CD14-positive monocyte (primary cell): ENCODE results near the gene MEG3. TPM values are rescaled to one million over a fixed set of nuclear protein-coding genes. Genes with fewer than 3 reads are reported as not detected.

Experiments
- DNase-seq, 3 donors: peaks; one replicate each; pipeline ENCODE4 v3.0.0-alpha.2; 2011 to 2022
- H2AFZ ChIP-seq: 2 replicates; pipeline ENCODE4 v1.6.0; 2012; ENCODE audit warnings: mild to moderate bottlenecking, low read depth, low read length, inconsistent platforms; ENCODE audit not compliant: insufficient read depth, poor library complexity, severe bottlenecking
- H3K27ac ChIP-seq, 2 donors: 1 replicate in 1 of 2; 2 replicates in 1 of 2; pipeline ENCODE4 v1.5.1; 2012 to 2013; ENCODE audit warnings: low read length in 2 of 2, control low read depth in 1 of 2, inconsistent platforms in 1 of 2, low read depth in 1 of 2, mild to moderate bottlenecking in 1 of 2
- H3K27me3 ChIP-seq, 2 donors: one replicate each; pipeline versions ENCODE4 v1.6.0 to v1.6.1; 2011 to 2013; ENCODE audit warnings: low read length in 2 of 2; ENCODE audit not compliant: control insufficient read depth in 2 of 2, insufficient read depth in 2 of 2
- H3K36me3 ChIP-seq, 2 donors: replicated peaks in 1 of 2; 1 replicate in 1 of 2; 2 replicates in 1 of 2; pipeline versions ENCODE4 v1.5.1 to v1.6.1; 2012 to 2013; ENCODE audit warnings: low read length in 2 of 2, control low read depth in 1 of 2, inconsistent platforms in 1 of 2, mild to moderate bottlenecking in 1 of 2; ENCODE audit not compliant: insufficient read depth in 2 of 2, control insufficient read depth in 1 of 2
- H3K4me1 ChIP-seq, 2 donors: 1 replicate in 1 of 2; 2 replicates in 1 of 2; pipeline versions ENCODE4 v1.5.1 to v1.6.1; 2012 to 2013; ENCODE audit warnings: low read length in 2 of 2, control low read depth in 1 of 2, inconsistent platforms in 1 of 2, mild to moderate bottlenecking in 1 of 2, moderate library complexity in 1 of 2; ENCODE audit not compliant: insufficient read depth in 2 of 2, control insufficient read depth in 1 of 2
- H3K4me2 ChIP-seq: replicated peaks from 2 replicates; pipeline ENCODE3; 2012; ENCODE audit warnings: low read length, moderate library complexity, mild to moderate bottlenecking; ENCODE audit not compliant: poor library complexity, severe bottlenecking; ENCODE audit errors: extremely low read depth
- H3K4me3 ChIP-seq, 3 experiments: fragments of 200-600 bp in 1 of 3; sonication (generic) in 1 of 3; replicated peaks in 1 of 3; 1 replicate in 2 of 3; 2 replicates in 1 of 3; pipeline ENCODE4 v1.5.1; 2011 to 2013; ENCODE audit warnings: low read length in 3 of 3, mild to moderate bottlenecking in 3 of 3, control low read depth in 2 of 3, low read depth in 2 of 3, inconsistent platforms in 1 of 3, moderate library complexity in 1 of 3
- H3K79me2 ChIP-seq: 2 replicates; pipeline ENCODE4 v1.6.0; 2012; ENCODE audit warnings: mild to moderate bottlenecking, control low read depth, inconsistent platforms, low read length, moderate library complexity; ENCODE audit not compliant: insufficient read depth
- H3K9ac ChIP-seq: 2 replicates; pipeline ENCODE4 v1.6.0; 2017; ENCODE audit warnings: low read length, mild to moderate bottlenecking; ENCODE audit not compliant: insufficient read depth, poor library complexity, severe bottlenecking
- H3K9me3 ChIP-seq, 2 donors: replicated peaks in 1 of 2; 1 replicate in 1 of 2; 2 replicates in 1 of 2; pipeline versions ENCODE4 v1.5.1 to v1.6.1; 2012 to 2013; ENCODE audit warnings: low read length in 2 of 2, control low read depth in 1 of 2; ENCODE audit not compliant: control insufficient read depth in 1 of 2, insufficient read depth in 1 of 2
- H4K20me1 ChIP-seq: 2 replicates; pipeline ENCODE4 v1.6.0; 2012; ENCODE audit warnings: mild to moderate bottlenecking, low read length, control low read depth, moderate library complexity; ENCODE audit not compliant: insufficient read depth
- H3K27ac Mint-ChIP-seq, 7 donors: one replicate each; pipeline ENCODE4 v1.8.0; 2020; ENCODE audit warnings: mild to moderate bottlenecking in 7 of 7, mixed read lengths in 7 of 7, moderate library complexity in 6 of 7, inconsistent platforms in 2 of 7
- H3K27me3 Mint-ChIP-seq, 3 donors: one replicate each; pipeline ENCODE4 v1.8.0; 2021 to 2022; ENCODE audit warnings: low read depth in 3 of 3, mild to moderate bottlenecking in 3 of 3, mixed read lengths in 3 of 3, moderate library complexity in 3 of 3, inconsistent platforms in 1 of 3
- H3K36me3 Mint-ChIP-seq, 2 donors: one replicate each; pipeline ENCODE4 v1.8.0; 2020; ENCODE audit warnings: mixed read lengths in 2 of 2, inconsistent platforms in 1 of 2, mild to moderate bottlenecking in 1 of 2
- H3K4me1 Mint-ChIP-seq: one replicate; pipeline ENCODE4 v1.8.0; 2020; ENCODE audit warnings: mild to moderate bottlenecking, mixed read lengths
- H3K4me3 Mint-ChIP-seq, 2 donors: one replicate each; pipeline ENCODE4 v1.8.0; 2020; ENCODE audit warnings: mild to moderate bottlenecking in 2 of 2, mixed read lengths in 2 of 2, moderate library complexity in 1 of 2
- H3K9me3 Mint-ChIP-seq, 7 donors: one replicate each; pipeline ENCODE4 v1.8.0; 2020 to 2022; ENCODE audit warnings: mixed read lengths in 7 of 7, mild to moderate bottlenecking in 6 of 7, moderate library complexity in 6 of 7, inconsistent platforms in 2 of 7
- WGBS: methylation state at CpG from one replicate; pipeline ENCODE4 v1.1.5; 2013; ENCODE audit warnings: missing lambda C conversion rate; ENCODE audit not compliant: insufficient coverage; 5-methylcytosine and 5-hydroxymethylcytosine counted together
- intact Hi-C, 2 donors: fragments of 100-400 bp; cut with micrococcal nuclease; formaldehyde crosslinking; loops; one replicate each; pipeline versions ENCODE4 v1.15.0 to v1.15.1; 2023
- polyA plus RNA-seq, 3 donors: library from polyadenylated mRNA; depleted of rRNA in 1 of 3; unstranded in 2 of 3; stranded (reverse) in 1 of 3; fragments of 300-500 nt in 2 of 3; fragments of >200 nt in 1 of 3; fragmentation: Illumina TruSeq in 2 of 3; gene quantifications; 1 replicate in 2 of 3; 2 replicates in 1 of 3; pipeline ENCODE4 v1.2.3, GENCODE V29; 2012 to 2021
- TF ChIP-seq, protein P1 (sequence below): fragments of 200-600 bp; IDR thresholded peaks from one replicate; pipeline ENCODE4 v1.8.0; 2022; ENCODE audit warnings: antibody characterized with exemption, mild to moderate bottlenecking

The MEG3 gene
- polyA plus RNA-seq, 3 donors, result 1.7 TPM; not detected in 2

GRCh38 chr14:100807979-100808734, 17.8 kb upstream of the MEG3 start:
- Histone ChIP-seq H3K4me2 (no peak overlapping the region), H3K4me1 (no peaks in the 10 kb centered on the region), H2AFZ (no peak overlapping the region), H3K9ac (no peak overlapping the region), H3K4me3 (no peak overlapping the region), H3K9me3 (peaks cover 46 to 60% of the 10 kb centered on the region in 2 donors), H3K36me3 (no peaks in the 10 kb centered on the region), H3K27ac (no peak overlapping the region), H3K79me2 (no peaks in the 10 kb centered on the region), H3K27me3 (peaks cover 0 to 22% of the 10 kb centered on the region in 2 donors), H4K20me1 (no peaks in the 10 kb centered on the region)
- TF ChIP-seq, protein P1, sequence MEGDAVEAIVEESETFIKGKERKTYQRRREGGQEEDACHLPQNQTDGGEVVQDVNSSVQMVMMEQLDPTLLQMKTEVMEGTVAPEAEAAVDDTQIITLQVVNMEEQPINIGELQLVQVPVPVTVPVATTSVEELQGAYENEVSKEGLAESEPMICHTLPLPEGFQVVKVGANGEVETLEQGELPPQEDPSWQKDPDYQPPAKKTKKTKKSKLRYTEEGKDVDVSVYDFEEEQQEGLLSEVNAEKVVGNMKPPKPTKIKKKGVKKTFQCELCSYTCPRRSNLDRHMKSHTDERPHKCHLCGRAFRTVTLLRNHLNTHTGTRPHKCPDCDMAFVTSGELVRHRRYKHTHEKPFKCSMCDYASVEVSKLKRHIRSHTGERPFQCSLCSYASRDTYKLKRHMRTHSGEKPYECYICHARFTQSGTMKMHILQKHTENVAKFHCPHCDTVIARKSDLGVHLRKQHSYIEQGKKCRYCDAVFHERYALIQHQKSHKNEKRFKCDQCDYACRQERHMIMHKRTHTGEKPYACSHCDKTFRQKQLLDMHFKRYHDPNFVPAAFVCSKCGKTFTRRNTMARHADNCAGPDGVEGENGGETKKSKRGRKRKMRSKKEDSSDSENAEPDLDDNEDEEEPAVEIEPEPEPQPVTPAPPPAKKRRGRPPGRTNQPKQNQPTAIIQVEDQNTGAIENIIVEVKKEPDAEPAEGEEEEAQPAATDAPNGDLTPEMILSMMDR, result no peak
- DNase-seq, result no peak
- WGBS, result 88% methylated on average over 15 of the region's 16 CpGs
- Mint-ChIP-seq H3K27ac (no peak overlapping the region), H3K4me3 (no peak overlapping the region), H3K27me3 (peaks cover 12 to 36% (median 17%) of the 10 kb centered on the region in 3 donors), H3K9me3 (peaks cover 39 to 61% (median 57%) of the 10 kb centered on the region in 7 donors), H3K4me1 (no peaks in the 10 kb centered on the region), H3K36me3 (no peaks in the 10 kb centered on the region)
- intact Hi-C loops, result no loop called here

GRCh38 chr14:100810435-100810834, 15.5 kb upstream of the MEG3 start:
- H3K27me3 Mint-ChIP-seq, result peaks cover 11 to 36% (median 17%) of the 10 kb centered on the region in 3 donors
- H3K36me3 Mint-ChIP-seq, result no peaks in the 10 kb centered on the region
- H3K4me1 ChIP-seq, result no peaks in the 10 kb centered on the region
- no peak overlapping the region for H3K27ac ChIP-seq
- H2AFZ ChIP-seq, result no peak overlapping the region
- no peaks in the 10 kb centered on the region for H3K36me3 ChIP-seq
- no peaks in the 10 kb centered on the region for H3K79me2 ChIP-seq
- H3K9ac ChIP-seq, result no peak overlapping the region
- peaks cover 46 to 60% of the 10 kb centered on the region in 2 donors for H3K9me3 ChIP-seq
- H3K27ac Mint-ChIP-seq, result no peak overlapping the region
- intact Hi-C loops, result no loop called here
- TF ChIP-seq, protein P1, result no peak
- no peaks in the 10 kb centered on the region for H4K20me1 ChIP-seq
- DNase-seq, result no peak
- H3K4me3 Mint-ChIP-seq, result no peak overlapping the region
- peaks cover 0 to 22% of the 10 kb centered on the region in 2 donors for H3K27me3 ChIP-seq
- no peak overlapping the region for H3K4me3 ChIP-seq
- H3K4me1 Mint-ChIP-seq, result no peaks in the 10 kb centered on the region
- 100% methylated on average over 2 of the region's 7 CpGs for WGBS
- H3K4me2 ChIP-seq, result no peak overlapping the region
- H3K9me3 Mint-ChIP-seq, result peaks cover 39 to 61% (median 57%) of the 10 kb centered on the region in 7 donors
